HepG2 (cell line): ENCODE results near the gene CENPC.

ENCODE experiments used
- BRF2 ChIP-seq: sonication (generic); formaldehyde crosslinking; IDR thresholded peaks from 2 replicates; pipeline ENCODE4 v1.8.1; 2022; ENCODE audit warnings: mild to moderate bottlenecking, missing genetic modification reagents
- CEBPB ChIP-seq: IDR thresholded peaks from 2 replicates; pipeline ENCODE4 v1.6.1; 2011; ENCODE audit warnings: low read depth, low read length, improper control_type of control experiment, borderline replicate concordance
- CREB1 ChIP-seq, 2 experiments: fragments of 450-650 bp in 1 of 2; IDR thresholded peaks; 2 replicates each; pipeline ENCODE4 v1.6.1; 2016 to 2017; ENCODE audit warnings: control low read depth in 1 of 2, mild to moderate bottlenecking in 1 of 2, missing compliant biosample characterization in 1 of 2, missing genetic modification characterization in 1 of 2
- ELF4 ChIP-seq: sonication (generic); formaldehyde crosslinking; IDR thresholded peaks from 2 replicates; pipeline ENCODE4 v1.5.0; 2020; ENCODE audit warnings: missing genetic modification reagents, mild to moderate bottlenecking, moderate library complexity, borderline replicate concordance
- MAX ChIP-seq: IDR thresholded peaks from 2 replicates; pipeline ENCODE4 v1.6.1; 2012; ENCODE audit warnings: inconsistent platforms
- POLR2A ChIP-seq, 2 experiments: IDR thresholded peaks; 2 replicates each; pipeline ENCODE4 v1.6.1; 2011; ENCODE audit warnings: low read depth in 2 of 2, low read length in 2 of 2, mild to moderate bottlenecking in 1 of 2, moderate library complexity in 1 of 2; ENCODE audit not compliant: insufficient read depth in 1 of 2
- SIX1 ChIP-seq: sonication (generic); formaldehyde crosslinking; IDR thresholded peaks from 2 replicates; pipeline ENCODE4 v1.4.0; 2020; ENCODE audit warnings: missing genetic modification reagents, borderline replicate concordance
- TCF7 ChIP-seq: sonication (generic); IDR thresholded peaks from 2 replicates; pipeline ENCODE4 v1.6.1; 2016; ENCODE audit warnings: antibody characterized with exemption, low read depth
- TCF7L2 ChIP-seq: IDR thresholded peaks from 2 replicates; pipeline ENCODE4 v1.6.1; 2011; ENCODE audit warnings: mild to moderate bottlenecking, low read depth, low read length, moderate library complexity
- ZNF121 ChIP-seq: sonication (generic); formaldehyde crosslinking; IDR thresholded peaks from 2 replicates; pipeline ENCODE4 v1.5.0; 2020; ENCODE audit warnings: mild to moderate bottlenecking, missing genetic modification reagents
- ZNF713 ChIP-seq: sonication (generic); formaldehyde crosslinking; IDR thresholded peaks from 2 replicates; pipeline ENCODE4 v1.4.0; 2020; ENCODE audit warnings: mild to moderate bottlenecking, missing genetic modification reagents
- TF ChIP-seq, protein P1 (sequence below): IDR thresholded peaks from 2 replicates; pipeline ENCODE4 v1.6.1; 2016
- TF ChIP-seq, protein P2 (sequence below): sonication (generic); formaldehyde crosslinking; IDR thresholded peaks from 2 replicates; pipeline ENCODE4 v1.5.0; 2020; ENCODE audit warnings: mild to moderate bottlenecking, missing genetic modification reagents, moderate library complexity

GRCh38 chr4:67522851-67523671 lies 22.2 kb downstream of the CENPC start:
- TF ChIP-seq ELF4 (CRISPR knock-in tag), result no peak
- TF ChIP-seq ZNF713 (CRISPR knock-in tag), result no peak
- no peak for TF ChIP-seq MAX
- TF ChIP-seq BRF2 (CRISPR knock-in tag), result no peak
- TF ChIP-seq, protein P1, sequence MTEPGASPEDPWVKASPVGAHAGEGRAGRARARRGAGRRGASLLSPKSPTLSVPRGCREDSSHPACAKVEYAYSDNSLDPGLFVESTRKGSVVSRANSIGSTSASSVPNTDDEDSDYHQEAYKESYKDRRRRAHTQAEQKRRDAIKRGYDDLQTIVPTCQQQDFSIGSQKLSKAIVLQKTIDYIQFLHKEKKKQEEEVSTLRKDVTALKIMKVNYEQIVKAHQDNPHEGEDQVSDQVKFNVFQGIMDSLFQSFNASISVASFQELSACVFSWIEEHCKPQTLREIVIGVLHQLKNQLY (CRISPR knock-in tag), result no peak
- TF ChIP-seq TCF7L2, result no peak
- no peak for TF ChIP-seq ZNF121 (CRISPR knock-in tag)
- TF ChIP-seq, protein P2, sequence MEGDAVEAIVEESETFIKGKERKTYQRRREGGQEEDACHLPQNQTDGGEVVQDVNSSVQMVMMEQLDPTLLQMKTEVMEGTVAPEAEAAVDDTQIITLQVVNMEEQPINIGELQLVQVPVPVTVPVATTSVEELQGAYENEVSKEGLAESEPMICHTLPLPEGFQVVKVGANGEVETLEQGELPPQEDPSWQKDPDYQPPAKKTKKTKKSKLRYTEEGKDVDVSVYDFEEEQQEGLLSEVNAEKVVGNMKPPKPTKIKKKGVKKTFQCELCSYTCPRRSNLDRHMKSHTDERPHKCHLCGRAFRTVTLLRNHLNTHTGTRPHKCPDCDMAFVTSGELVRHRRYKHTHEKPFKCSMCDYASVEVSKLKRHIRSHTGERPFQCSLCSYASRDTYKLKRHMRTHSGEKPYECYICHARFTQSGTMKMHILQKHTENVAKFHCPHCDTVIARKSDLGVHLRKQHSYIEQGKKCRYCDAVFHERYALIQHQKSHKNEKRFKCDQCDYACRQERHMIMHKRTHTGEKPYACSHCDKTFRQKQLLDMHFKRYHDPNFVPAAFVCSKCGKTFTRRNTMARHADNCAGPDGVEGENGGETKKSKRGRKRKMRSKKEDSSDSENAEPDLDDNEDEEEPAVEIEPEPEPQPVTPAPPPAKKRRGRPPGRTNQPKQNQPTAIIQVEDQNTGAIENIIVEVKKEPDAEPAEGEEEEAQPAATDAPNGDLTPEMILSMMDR (CRISPR knock-in tag), result no peak
- no peak for TF ChIP-seq CREB1 (IDR thresholded peaks at IDR 0.05)
- TF ChIP-seq CREB1 (CRISPR knock-in tag; IDR thresholded peaks at IDR 0.05), result no peak
- TF ChIP-seq SIX1 (CRISPR knock-in tag), result no peak
- TF ChIP-seq TCF7, result no peak
- TF ChIP-seq POLR2A (IDR thresholded peaks at IDR 0.05; ENCODE audit: insufficient read depth in 1 of 2, low read depth in 2 of 2, low read length in 2 of 2), result no peak
- no peak for TF ChIP-seq CEBPB
